ENCODE data around the gene FBLIM1.

- TF ChIP-seq, protein P1, sequence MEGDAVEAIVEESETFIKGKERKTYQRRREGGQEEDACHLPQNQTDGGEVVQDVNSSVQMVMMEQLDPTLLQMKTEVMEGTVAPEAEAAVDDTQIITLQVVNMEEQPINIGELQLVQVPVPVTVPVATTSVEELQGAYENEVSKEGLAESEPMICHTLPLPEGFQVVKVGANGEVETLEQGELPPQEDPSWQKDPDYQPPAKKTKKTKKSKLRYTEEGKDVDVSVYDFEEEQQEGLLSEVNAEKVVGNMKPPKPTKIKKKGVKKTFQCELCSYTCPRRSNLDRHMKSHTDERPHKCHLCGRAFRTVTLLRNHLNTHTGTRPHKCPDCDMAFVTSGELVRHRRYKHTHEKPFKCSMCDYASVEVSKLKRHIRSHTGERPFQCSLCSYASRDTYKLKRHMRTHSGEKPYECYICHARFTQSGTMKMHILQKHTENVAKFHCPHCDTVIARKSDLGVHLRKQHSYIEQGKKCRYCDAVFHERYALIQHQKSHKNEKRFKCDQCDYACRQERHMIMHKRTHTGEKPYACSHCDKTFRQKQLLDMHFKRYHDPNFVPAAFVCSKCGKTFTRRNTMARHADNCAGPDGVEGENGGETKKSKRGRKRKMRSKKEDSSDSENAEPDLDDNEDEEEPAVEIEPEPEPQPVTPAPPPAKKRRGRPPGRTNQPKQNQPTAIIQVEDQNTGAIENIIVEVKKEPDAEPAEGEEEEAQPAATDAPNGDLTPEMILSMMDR (conservative IDR thresholded peaks at IDR 0.05; ENCODE audit: low read length), result no peak
- no peak for TF ChIP-seq EZH2phosphoT487 (IDR thresholded peaks at IDR 0.05; ENCODE audit: borderline replicate concordance, low read depth, low read length)
Measured at GRCh38 chr1:15771836-15772515, 13.4 kb downstream of the FBLIM1 start.

Data from OCI-LY7 (cell line).